Fibroblast of villous mesenchyme (primary cell): ENCODE data around the gene NPAS4. TPM values are rescaled to one million over a fixed set of nuclear protein-coding genes. Genes with fewer than 3 reads are reported as not detected.
"Not testable (repeated sequence)": the region's sequence is repeated elsewhere in the genome, so short reads cannot be mapped to it uniquely, and the experiment has no call there.

ENCODE experiments used
- DNase-seq: peaks from one replicate; pipeline ENCODE4 v3.0.0-alpha.2; 2010; ENCODE audit warnings: low read depth
- H3K4me3 ChIP-seq: 2 replicates; pipeline ENCODE4 v1.5.1; 2011; ENCODE audit warnings: low read depth, mild to moderate bottlenecking, low read length
- CTCF ChIP-seq: IDR thresholded peaks from 2 replicates; pipeline ENCODE4 v1.5.1; 2012; ENCODE audit warnings: low read depth, mild to moderate bottlenecking, low read length; ENCODE audit not compliant: insufficient read depth
- total RNA-seq: library from RNA; depleted of rRNA; stranded (reverse); fragments of >200 nt; gene quantifications from 2 replicates; pipeline ENCODE4 v1.2.3, GENCODE V29; 2012

Gene NPAS4
- total RNA-seq, 1 donor = not detected

- TF ChIP-seq CTCF = no peak
- H3K4me3 ChIP-seq = no peak overlapping the region
- no peak for DNase-seq
Observed at GRCh38 chr11:66428933-66429332, 8.1 kb downstream of the NPAS4 start.

GRCh38 chr11:66429983-66430602, 9.3 kb downstream of the NPAS4 start:
- H3K4me3 ChIP-seq = no peak overlapping the region
- peak; percentile 78 for DNase-seq
- peak; percentile 85 for TF ChIP-seq CTCF

- DNase-seq, H3K4me3 ChIP-seq: not testable (repeated sequence)
Observed at GRCh38 chr11:66431287-66431686, 10.5 kb downstream of the NPAS4 start.

GRCh38 chr11:66431871-66432329, 11.1 kb downstream of the NPAS4 start:
- DNase-seq, H3K4me3 ChIP-seq: not testable (repeated sequence)

GRCh38 chr11:66432597-66432996, 11.8 kb downstream of the NPAS4 start:
- DNase-seq = no peak
- H3K4me3 ChIP-seq = no peak overlapping the region
- TF ChIP-seq CTCF = no peak

- TF ChIP-seq CTCF = no peak
- DNase-seq = no peak
- peak overlapping the region; percentile 92 for H3K4me3 ChIP-seq
Observed at GRCh38 chr11:66437979-66438503, 17.2 kb downstream of the NPAS4 start.

- peak; percentile 92 for DNase-seq
- H3K4me3 ChIP-seq = peak within 1 kb of the TSS; percentile 92
- peak; percentile 46 for TF ChIP-seq CTCF
Observed at GRCh38 chr11:66438504-66439466, 17.9 kb downstream of the NPAS4 start, which contains the start of gene MRPL11. Gene MRPL11 (minus strand): TSS chr11:66438848. CDS start chr11:66438754, 94 bp downstream.

- H3K4me3 ChIP-seq, DNase-seq: not testable (repeated sequence)
Observed at GRCh38 chr11:66440101-66440939, 19.5 kb downstream of the NPAS4 start.

GRCh38 chr11:66440940-66441282, 20.1 kb downstream of the NPAS4 start:
- DNase-seq, H3K4me3 ChIP-seq: not testable (repeated sequence)
